Loucy (cell line): ENCODE measurements around the gene TRIOBP.

Experiments used
- H2AFZ ChIP-seq: fragments of 200-600 bp; sonication (generic); 2 replicates; pipeline ENCODE4 v1.6.0; 2016; ENCODE audit warnings: antibody characterized with exemption, mild to moderate bottlenecking, low read length, moderate library complexity
- H3F3A ChIP-seq: fragments of 200-600 bp; 2 replicates; pipeline ENCODE4 v1.6.0; 2016; ENCODE audit warnings: antibody characterized with exemption, low read depth, mild to moderate bottlenecking
- H3K27me3 ChIP-seq: fragments of 200-600 bp; sonication (generic); 2 replicates; pipeline ENCODE4 v1.6.1; 2014; ENCODE audit warnings: low read length, mild to moderate bottlenecking; ENCODE audit not compliant: insufficient read depth, poor library complexity, severe bottlenecking
- H3K36me3 ChIP-seq: fragments of 200-600 bp; sonication (generic); 2 replicates; pipeline ENCODE4 v1.6.1; 2016; ENCODE audit warnings: low read length; ENCODE audit not compliant: insufficient read depth
- H3K4me1 ChIP-seq: fragments of 200-600 bp; sonication (generic); 2 replicates; pipeline ENCODE4 v1.5.1; 2014; ENCODE audit warnings: low read length, mild to moderate bottlenecking; ENCODE audit not compliant: insufficient read depth, poor library complexity, severe bottlenecking
- H3K4me2 ChIP-seq: fragments of 200-600 bp; sonication (generic); 2 replicates; pipeline ENCODE4 v1.6.0; 2014; ENCODE audit warnings: antibody characterized with exemption, low read length, low read depth, mild to moderate bottlenecking; ENCODE audit not compliant: poor library complexity, severe bottlenecking
- H3K4me3 ChIP-seq: fragments of 200-600 bp; sonication (generic); 2 replicates; pipeline ENCODE4 v1.5.1; 2014; ENCODE audit warnings: low read length, mild to moderate bottlenecking, mixed read lengths; ENCODE audit not compliant: poor library complexity, severe bottlenecking
- H3K79me2 ChIP-seq: fragments of 200-600 bp; sonication (generic); 2 replicates; pipeline ENCODE4 v1.6.1; 2014; ENCODE audit warnings: low read length; ENCODE audit not compliant: insufficient read depth
- H3K9ac ChIP-seq: fragments of 200-600 bp; sonication (generic); 2 replicates; pipeline ENCODE4 v1.6.0; 2014; ENCODE audit warnings: mild to moderate bottlenecking, low read depth, low read length, moderate library complexity; ENCODE audit not compliant: poor library complexity, severe bottlenecking
- H3K9me2 ChIP-seq: fragments of 200-600 bp; sonication (generic); replicated peaks from 2 replicates; pipeline ENCODE4 v1.6.1; 2016; ENCODE audit warnings: low read depth, low read length, mixed read lengths
- H3K9me3 ChIP-seq: fragments of 200-600 bp; sonication (generic); 2 replicates; pipeline ENCODE4 v1.6.1; 2014; ENCODE audit warnings: mild to moderate bottlenecking, antibody characterized with exemption, low read length, low read depth; ENCODE audit not compliant: insufficient read depth
- H4K20me1 ChIP-seq: fragments of 200-600 bp; sonication (generic); 2 replicates; pipeline ENCODE4 v1.6.0; 2014; ENCODE audit warnings: antibody characterized with exemption, low read length, mild to moderate bottlenecking; ENCODE audit not compliant: insufficient read depth, poor library complexity, severe bottlenecking
- EZH2phosphoT487 ChIP-seq: fragments of 200-600 bp; IDR thresholded peaks from 2 replicates; pipeline ENCODE4 v1.6.1; 2018; ENCODE audit warnings: antibody characterized with exemption, mild to moderate bottlenecking, moderate library complexity, borderline replicate concordance
- TF ChIP-seq, protein P1 (sequence below): fragments of 200-600 bp; sonication (generic); conservative IDR thresholded peaks from 2 replicates; pipeline ENCODE4 v1.5.1; 2014; ENCODE audit warnings: mild to moderate bottlenecking, antibody characterized with exemption, low read length

The TRIOBP gene

DNA sequence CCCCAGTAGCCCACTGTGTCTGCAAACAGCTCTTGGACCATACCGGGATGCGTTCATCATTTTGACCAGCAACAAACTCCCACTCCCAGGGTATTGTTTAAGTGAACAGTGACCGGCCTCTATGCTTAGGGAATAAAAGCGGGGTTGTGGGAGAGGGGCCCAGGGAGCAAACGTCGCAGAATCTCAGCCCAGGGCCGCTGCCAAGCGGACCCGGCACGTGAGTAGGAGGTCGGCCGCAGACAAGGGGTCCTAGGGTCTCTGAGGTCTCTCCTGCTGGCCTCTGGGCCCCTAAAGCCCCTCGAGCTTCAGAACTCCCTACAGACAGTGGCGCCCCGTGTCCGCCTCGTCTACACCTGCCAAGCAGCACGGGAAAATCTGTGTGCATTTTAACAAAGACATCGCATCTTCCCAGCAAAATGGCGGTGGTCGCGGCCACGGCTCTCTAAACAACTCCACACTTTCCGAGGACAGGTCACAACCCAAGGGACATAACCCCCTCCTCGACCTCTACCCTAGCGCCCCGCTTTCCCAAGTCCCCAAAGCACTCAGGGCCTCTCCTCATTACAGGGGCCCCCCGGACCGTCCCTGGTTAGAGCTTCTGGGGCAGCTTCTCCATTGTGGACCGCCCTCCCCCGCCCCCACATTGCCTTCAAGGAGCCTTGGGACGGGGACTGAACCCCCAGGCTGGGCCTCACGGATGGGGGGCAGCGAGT is 106.9 kb downstream of the TRIOBP start:
- Histone ChIP-seq H3K4me2 (peak overlapping the region; percentile 98), H3K9ac (no peak overlapping the region), H3K27me3 (peaks cover 10% of the 10 kb centered on the region), H3K4me3 (peak overlapping the region; percentile 66), H3K36me3 (no peaks in the 10 kb centered on the region), H3K9me2 (no peaks in the 10 kb centered on the region), H3F3A (no peaks in the 10 kb centered on the region), H2AFZ (no peak overlapping the region), H3K4me1 (peaks cover 35% of the 10 kb centered on the region), H3K79me2 (peaks cover 8% of the 10 kb centered on the region; the same call in 1 of the 2 replicates), H4K20me1 (no peaks in the 10 kb centered on the region), H3K9me3 (no peaks in the 10 kb centered on the region)
- TF ChIP-seq, protein P1, sequence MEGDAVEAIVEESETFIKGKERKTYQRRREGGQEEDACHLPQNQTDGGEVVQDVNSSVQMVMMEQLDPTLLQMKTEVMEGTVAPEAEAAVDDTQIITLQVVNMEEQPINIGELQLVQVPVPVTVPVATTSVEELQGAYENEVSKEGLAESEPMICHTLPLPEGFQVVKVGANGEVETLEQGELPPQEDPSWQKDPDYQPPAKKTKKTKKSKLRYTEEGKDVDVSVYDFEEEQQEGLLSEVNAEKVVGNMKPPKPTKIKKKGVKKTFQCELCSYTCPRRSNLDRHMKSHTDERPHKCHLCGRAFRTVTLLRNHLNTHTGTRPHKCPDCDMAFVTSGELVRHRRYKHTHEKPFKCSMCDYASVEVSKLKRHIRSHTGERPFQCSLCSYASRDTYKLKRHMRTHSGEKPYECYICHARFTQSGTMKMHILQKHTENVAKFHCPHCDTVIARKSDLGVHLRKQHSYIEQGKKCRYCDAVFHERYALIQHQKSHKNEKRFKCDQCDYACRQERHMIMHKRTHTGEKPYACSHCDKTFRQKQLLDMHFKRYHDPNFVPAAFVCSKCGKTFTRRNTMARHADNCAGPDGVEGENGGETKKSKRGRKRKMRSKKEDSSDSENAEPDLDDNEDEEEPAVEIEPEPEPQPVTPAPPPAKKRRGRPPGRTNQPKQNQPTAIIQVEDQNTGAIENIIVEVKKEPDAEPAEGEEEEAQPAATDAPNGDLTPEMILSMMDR: no peak
- TF ChIP-seq EZH2phosphoT487: no peak

DNA sequence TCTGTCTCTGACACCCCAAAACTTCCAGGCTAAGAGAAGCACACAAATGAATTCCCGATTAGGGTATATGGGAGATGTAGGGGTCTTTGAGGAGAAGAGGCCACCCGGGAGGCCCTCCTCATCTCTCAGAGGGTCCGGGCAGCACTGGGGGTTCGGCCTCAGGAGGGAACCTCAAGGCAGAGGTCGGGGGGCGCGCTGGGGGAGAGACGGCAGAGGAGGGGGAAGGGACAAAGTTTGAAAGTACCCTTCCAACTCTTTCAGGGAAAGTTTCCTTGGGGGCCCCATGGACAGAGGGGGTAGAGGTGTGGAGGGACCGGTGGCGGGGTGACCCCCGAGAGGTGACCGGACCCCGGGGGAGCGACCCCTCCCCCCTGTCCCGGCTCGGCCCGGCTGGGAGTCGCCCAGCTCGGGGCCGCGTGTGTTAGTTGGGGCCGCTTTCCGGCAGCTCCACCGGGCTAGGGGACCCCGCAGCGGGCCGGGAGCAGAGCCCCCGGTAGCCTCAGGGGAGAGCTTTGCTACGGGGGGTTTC is 107.6 kb downstream of the TRIOBP start:
- no peaks in the 10 kb centered on the region for H3K36me3 ChIP-seq
- no peaks in the 10 kb centered on the region for H4K20me1 ChIP-seq
- no peaks in the 10 kb centered on the region for H3K9me2 ChIP-seq
- TF ChIP-seq EZH2phosphoT487: no peak
- TF ChIP-seq, protein P1: no peak
- H3K79me2 ChIP-seq: peaks cover 13% of the 10 kb centered on the region; the same call in 1 of the 2 replicates
- H3F3A ChIP-seq: no peaks in the 10 kb centered on the region
- no peaks in the 10 kb centered on the region for H3K9me3 ChIP-seq
- H3K27me3 ChIP-seq: peaks cover 10% of the 10 kb centered on the region
- H3K4me3 ChIP-seq: peak overlapping the region; percentile 66
- peaks cover 38% of the 10 kb centered on the region for H3K4me1 ChIP-seq
- H3K9ac ChIP-seq: peak overlapping the region; percentile 66
- peak overlapping the region; percentile 49 for H3K4me2 ChIP-seq
- H2AFZ ChIP-seq: peak overlapping the region; percentile 4; the same call in 1 of the 2 replicates

DNA sequence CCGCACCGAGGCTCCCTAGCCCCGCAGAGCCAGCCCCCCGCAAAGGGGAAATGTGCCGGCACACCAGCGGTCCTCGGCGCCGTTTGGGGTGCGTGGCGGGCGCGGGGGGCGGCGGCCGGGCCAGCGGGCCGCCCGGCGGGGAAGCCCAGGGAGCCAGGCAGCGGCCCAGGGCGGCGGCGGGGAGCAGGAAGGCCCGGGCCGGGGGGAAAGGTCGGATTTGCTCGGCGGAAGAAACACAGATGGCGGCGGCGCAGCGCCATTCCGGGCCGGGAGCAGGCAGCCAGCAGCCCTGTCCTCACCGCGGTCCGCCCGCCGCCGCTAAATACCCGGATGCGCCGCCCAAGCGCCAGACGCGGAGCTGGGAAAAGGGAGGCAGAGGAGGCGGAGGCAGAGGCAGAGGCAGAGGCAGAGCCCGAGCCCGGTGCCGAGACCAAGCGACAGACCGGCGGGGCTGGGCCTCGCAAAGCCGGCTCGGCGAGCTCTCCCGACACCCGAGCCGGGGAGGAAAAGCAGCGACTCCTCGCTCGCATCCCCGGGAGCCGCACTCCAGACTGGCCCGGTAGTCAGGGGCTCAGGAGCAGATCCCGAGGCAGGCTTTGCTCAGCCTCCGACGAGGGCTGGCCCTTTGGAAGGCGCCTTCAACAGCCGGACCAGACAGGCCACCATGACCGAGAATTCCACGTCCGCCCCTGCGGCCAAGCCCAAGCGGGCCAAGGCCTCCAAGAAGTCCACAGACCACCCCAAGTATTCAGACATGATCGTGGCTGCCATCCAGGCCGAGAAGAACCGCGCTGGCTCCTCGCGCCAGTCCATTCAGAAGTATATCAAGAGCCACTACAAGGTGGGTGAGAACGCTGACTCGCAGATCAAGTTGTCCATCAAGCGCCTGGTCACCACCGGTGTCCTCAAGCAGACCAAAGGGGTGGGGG is 108.3 kb downstream of the TRIOBP start:
- Histone ChIP-seq H3K4me1 (peaks cover 38% of the 10 kb centered on the region), H3K36me3 (no peaks in the 10 kb centered on the region), H2AFZ (peak overlapping the region; percentile 4; the same call in 1 of the 2 replicates), H3K4me2 (peak overlapping the region; percentile 86), H3F3A (no peaks in the 10 kb centered on the region), H3K9me3 (no peaks in the 10 kb centered on the region), H3K9ac (peak overlapping the region; percentile 66), H3K79me2 (peaks cover 13% of the 10 kb centered on the region; the same call in 1 of the 2 replicates), H3K9me2 (no peaks in the 10 kb centered on the region), H4K20me1 (no peaks in the 10 kb centered on the region), H3K27me3 (peaks cover 10% of the 10 kb centered on the region), H3K4me3 (peak overlapping the region; percentile 66)
- no peak for TF ChIP-seq EZH2phosphoT487
- TF ChIP-seq, protein P1: no peak
